Smooth muscle cell (in vitro differentiated cells): Measurements from ENCODE around the gene PRXL2C. TPM values are rescaled to one million over a fixed set of nuclear protein-coding genes. Genes with fewer than 3 reads are reported as not detected.

Experiments
- DNase-seq: peaks from one replicate; lab custom pipeline; 2025; ENCODE audit not compliant: unreplicated experiment; lab: John Stamatoyannopoulos, UW
- H2AFZ ChIP-seq: fragments of 200-600 bp; sonication (generic); 2 replicates; pipeline ENCODE4 v1.6.0; 2016; ENCODE audit warnings: antibody characterized with exemption, low read depth, mild to moderate bottlenecking
- H3F3A ChIP-seq: fragments of 200-600 bp; sonication (generic); 2 replicates; pipeline ENCODE4 v1.6.0; 2017; ENCODE audit warnings: antibody characterized with exemption, low read depth
- H3K27ac ChIP-seq: fragments of 200-600 bp; sonication (generic); 2 replicates; pipeline ENCODE4 v1.5.1; 2016; ENCODE audit warnings: low read depth, mild to moderate bottlenecking
- H3K27me3 ChIP-seq: fragments of 200-600 bp; sonication (generic); 2 replicates; pipeline ENCODE4 v1.6.1; 2016; ENCODE audit warnings: low read depth, mild to moderate bottlenecking
- H3K36me3 ChIP-seq: fragments of 200-600 bp; sonication (generic); 2 replicates; pipeline ENCODE4 v1.5.1; 2016; ENCODE audit warnings: low read depth
- H3K4me1 ChIP-seq: fragments of 200-600 bp; sonication (generic); 2 replicates; pipeline ENCODE4 v1.5.1; 2016; ENCODE audit warnings: low read depth
- H3K4me2 ChIP-seq: fragments of 200-600 bp; sonication (generic); 2 replicates; pipeline ENCODE4 v1.6.0; 2016; ENCODE audit warnings: mild to moderate bottlenecking
- H3K4me3 ChIP-seq: fragments of 200-600 bp; sonication (generic); 2 replicates; pipeline ENCODE4 v1.5.1; 2016; ENCODE audit warnings: mild to moderate bottlenecking
- H3K79me2 ChIP-seq: fragments of 200-600 bp; sonication (generic); 2 replicates; pipeline ENCODE4 v1.6.0; 2016; ENCODE audit warnings: low read depth, mild to moderate bottlenecking
- H3K9ac ChIP-seq: fragments of 200-600 bp; sonication (generic); 2 replicates; pipeline ENCODE4 v1.6.0; 2016; ENCODE audit warnings: low read depth
- H3K9me3 ChIP-seq: fragments of 200-600 bp; sonication (generic); replicated peaks from 2 replicates; pipeline ENCODE4 v1.5.1; 2016; ENCODE audit warnings: low read depth
- H4K20me1 ChIP-seq: fragments of 200-600 bp; sonication (generic); 2 replicates; pipeline ENCODE4 v1.6.0; 2016; ENCODE audit warnings: low read depth
- CTCF ChIP-seq: fragments of 200-600 bp; sonication (generic); IDR thresholded peaks from 2 replicates; pipeline ENCODE4 v1.5.1; 2017; ENCODE audit warnings: borderline replicate concordance, mild to moderate bottlenecking, antibody characterized with exemption; ENCODE audit not compliant: insufficient read depth, poor library complexity, severe bottlenecking
- WGBS: methylation state at CpG from one replicate; pipeline ENCODE4 v1.1.7; 2016; ENCODE audit warnings: low lambda C conversion rate; 5-methylcytosine and 5-hydroxymethylcytosine counted together
- polyA plus RNA-seq: library from polyadenylated mRNA; unstranded; fragments of >200 nt; fragmentation: Nextera tagmentation; extraction: Ambion mirVana; gene quantifications from 2 replicates; pipeline ENCODE4 v1.2.1, GENCODE V29; 2016
- total RNA-seq: library from RNA; depleted of rRNA; stranded (reverse); fragments of >200 nt; gene quantifications from 2 replicates; pipeline ENCODE4 v1.2.3, GENCODE V29; 2014

The PRXL2C gene
- total and polyA plus RNA-seq, 2 experiments from 2014 or later: 3.5 to 3.9 TPM

- no peak overlapping the region for H3K9ac ChIP-seq
- DNase-seq: no peak
- no peak overlapping the region for H2AFZ ChIP-seq
- H3K4me1 ChIP-seq: no peaks in the 10 kb centered on the region
- H3K9me3 ChIP-seq: no peaks in the 10 kb centered on the region
- no peaks in the 10 kb centered on the region for H3K36me3 ChIP-seq
- no peaks in the 10 kb centered on the region for H3F3A ChIP-seq
- no peaks in the 10 kb centered on the region for H4K20me1 ChIP-seq
- H3K27me3 ChIP-seq: no peaks in the 10 kb centered on the region
- peak overlapping the region; percentile 40 for H3K27ac ChIP-seq
- no peak for TF ChIP-seq CTCF
- H3K4me3 ChIP-seq: no peak overlapping the region
- H3K4me2 ChIP-seq: no peak overlapping the region
- H3K79me2 ChIP-seq: no peaks in the 10 kb centered on the region
- 88% methylated on average over 6 of the region's 6 CpGs for WGBS
Measured at GRCh38 chr9:96626912-96627311, 28.2 kb downstream of the PRXL2C start.

GRCh38 chr9:96621618-96622017 lies 33.5 kb downstream of the PRXL2C start:
- WGBS: 52% methylated on average over 4 of the region's 4 CpGs
- no peak for DNase-seq
- Histone ChIP-seq H3F3A (peaks cover 6% of the 10 kb centered on the region), H3K4me2 (peak overlapping the region; percentile 86), H3K27ac (peak overlapping the region; percentile 9), H3K9ac (no peak overlapping the region), H4K20me1 (peaks cover 19% of the 10 kb centered on the region), H2AFZ (peak overlapping the region; percentile 91), H3K36me3 (no peaks in the 10 kb centered on the region), H3K27me3 (no peaks in the 10 kb centered on the region), H3K79me2 (no peaks in the 10 kb centered on the region), H3K4me1 (peaks cover 11% of the 10 kb centered on the region), H3K4me3 (no peak overlapping the region), H3K9me3 (no peaks in the 10 kb centered on the region)
- TF ChIP-seq CTCF: no peak

DNA sequence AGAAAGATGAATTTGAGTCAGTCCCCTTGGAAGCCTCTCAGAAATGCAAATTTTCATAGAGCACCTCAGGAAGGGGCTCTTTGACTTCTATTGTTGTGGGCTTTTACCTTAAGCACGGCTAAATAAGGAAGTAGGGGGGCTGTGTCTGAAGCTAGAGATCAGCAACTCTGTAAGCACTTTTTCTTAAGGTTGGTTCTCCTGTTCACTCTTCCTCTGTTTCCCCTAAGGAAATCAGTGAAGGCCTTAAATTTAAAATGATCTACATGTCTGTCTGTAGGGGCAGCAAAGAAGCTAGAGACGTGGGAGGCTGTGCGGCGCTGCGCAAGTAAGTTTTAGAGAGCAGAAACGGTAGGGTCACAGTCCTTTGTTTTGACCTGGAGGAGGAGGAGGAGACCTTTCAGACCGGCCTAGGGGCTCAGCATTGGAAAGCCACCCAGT lies 34.3 kb downstream of the PRXL2C start:
- DNase-seq: no peak
- Histone ChIP-seq H4K20me1 (peaks cover 27% of the 10 kb centered on the region), H3K4me2 (peak overlapping the region; percentile 86), H2AFZ (peak overlapping the region; percentile 91), H3K27ac (peak overlapping the region; percentile 9), H3K4me3 (no peak overlapping the region), H3K79me2 (no peaks in the 10 kb centered on the region), H3K27me3 (no peaks in the 10 kb centered on the region), H3K9me3 (no peaks in the 10 kb centered on the region), H3K36me3 (no peaks in the 10 kb centered on the region), H3K4me1 (peaks cover 11% of the 10 kb centered on the region), H3K9ac (no peak overlapping the region), H3F3A (peaks cover 6% of the 10 kb centered on the region)
- peak; percentile 17 for TF ChIP-seq CTCF
- WGBS: 10% methylated on average over 7 of the region's 7 CpGs

DNA sequence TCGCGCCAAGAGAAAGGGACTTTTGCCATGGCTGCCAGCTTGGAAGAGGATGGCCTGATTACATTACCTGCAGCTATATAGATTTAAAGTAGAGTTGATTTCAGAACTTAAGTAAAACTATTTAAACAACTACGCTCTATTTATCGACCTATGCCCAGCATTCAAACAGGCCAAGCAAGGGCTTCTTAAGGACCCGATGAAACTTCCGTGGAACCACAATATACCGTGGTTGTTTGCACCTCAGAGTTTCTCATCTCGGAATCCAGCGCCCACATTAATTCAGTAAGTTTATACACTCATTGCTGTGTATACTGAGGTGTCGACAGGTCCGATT lies 35.0 kb downstream of the PRXL2C start:
- peak overlapping the region; percentile 86 for H3K4me2 ChIP-seq
- H3K27ac ChIP-seq: peak overlapping the region; percentile 32
- H4K20me1 ChIP-seq: peaks cover 34% of the 10 kb centered on the region
- 31% methylated on average over 11 of the region's 11 CpGs for WGBS
- H3K9ac ChIP-seq: peak overlapping the region; percentile 22
- H3K9me3 ChIP-seq: no peaks in the 10 kb centered on the region
- no peak for DNase-seq
- H3K4me1 ChIP-seq: peaks cover 11% of the 10 kb centered on the region
- peak overlapping the region; percentile 61 for H3K4me3 ChIP-seq
- no peak for TF ChIP-seq CTCF
- no peaks in the 10 kb centered on the region for H3K36me3 ChIP-seq
- peak overlapping the region; percentile 91 for H2AFZ ChIP-seq
- H3F3A ChIP-seq: peaks cover 6% of the 10 kb centered on the region
- no peaks in the 10 kb centered on the region for H3K27me3 ChIP-seq
- H3K79me2 ChIP-seq: no peaks in the 10 kb centered on the region
